ENCODE measurements around the gene TNFRSF19. TPM values are rescaled to one million over a fixed set of nuclear protein-coding genes. Genes with fewer than 3 reads are reported as not detected.
A peak's percentile ranks its signal among the peaks of the same experiment; 100 is the strongest.
"Not testable (repeated sequence)": the region's sequence is repeated elsewhere in the genome, so short reads cannot be mapped to it uniquely, and the experiment has no call there.

The TNFRSF19 gene
- total and polyA plus RNA-seq, 10 of the 15 experiments (the other 5 are each of a cell fraction or from before 2014, with no cell fraction given) = 16.4 to 46.2 (median 35.4) TPM

- H3K27me3 ChIP-seq (replicated peaks in 1 of 2; ENCODE audit: control insufficient read depth in 2 of 2, insufficient read depth in 2 of 2, low read length in 1 of 2); H3K79me2 ChIP-seq (ENCODE audit: control insufficient read depth, insufficient read depth, low read length); CTCF ChIA-PET; H2AFZ ChIP-seq (ENCODE audit: control insufficient read depth, low read depth, low read length); H3K36me3 ChIP-seq (ENCODE audit: control insufficient read depth in 2 of 2, insufficient read depth in 2 of 2, low read length in 1 of 2); H3K27ac ChIP-seq (ENCODE audit: control insufficient read depth, insufficient read depth); H3K9ac ChIP-seq (ENCODE audit: control insufficient read depth, insufficient read depth, low read length); H3K4me2 ChIP-seq (ENCODE audit: control insufficient read depth, insufficient read depth); H3K9me3 ChIP-seq (replicated peaks; ENCODE audit: control insufficient read depth, insufficient read depth, low read length); intact Hi-C loops (cut with micrococcal nuclease; ENCODE audit: unreplicated experiment); H4K20me1 ChIP-seq (ENCODE audit: control insufficient read depth, insufficient read depth); POLR2A ChIA-PET; DNase-seq (ENCODE audit: low read depth, low spot score); H3K4me3 ChIP-seq; ATAC-seq; BruUV-seq (replicated peaks); H3K4me1 ChIP-seq (ENCODE audit: control insufficient read depth, insufficient read depth, low read length); SMC1A ChIA-PET (ENCODE audit: uncharacterized antibody, unreplicated experiment); FAIRE-seq; in situ Hi-C loops (cut with MboI): not testable (repeated sequence)
- 74% methylated on average over 18 of the region's 24 CpGs for WGBS (ENCODE audit: insufficient coverage, insufficient replicate concordance, low lambda C conversion rate, missing lambda C conversion rate)
- RAD21 ChIA-PET (ENCODE audit: unreplicated experiment) = interaction anchor here (0.6 kb wide), 1 partner anchor 27 kb away, joined by 4 read pairs; no protein-coding TSS in a partner anchor
Observed at GRCh38 chr13:23677679-23678288, 107.6 kb downstream of the TNFRSF19 start.

GRCh38 chr13:23678795-23679194 is 108.6 kb downstream of the TNFRSF19 start:
- BruUV-seq (replicated peaks) = no TSS peak
- CTCF ChIA-PET = no interaction called here
- Histone ChIP-seq H3K27ac (ENCODE audit: control insufficient read depth, insufficient read depth) (no peak overlapping the region), H3K36me3 (ENCODE audit: control insufficient read depth in 2 of 2, insufficient read depth in 2 of 2, low read length in 1 of 2) (peaks cover 0 to 3% of the 10 kb centered on the region in 2 experiments; a peak in 1 of 4 replicates), H3K9ac (ENCODE audit: control insufficient read depth, insufficient read depth, low read length) (no peak overlapping the region), H4K20me1 (ENCODE audit: control insufficient read depth, insufficient read depth) (no peaks in the 10 kb centered on the region), H2AFZ (ENCODE audit: control insufficient read depth, low read depth, low read length) (no peak overlapping the region), H3K9me3 (replicated peaks; ENCODE audit: control insufficient read depth, insufficient read depth, low read length) (no peaks in the 10 kb centered on the region; the same call in 2 of the 3 replicates), H3K4me3 (no peak overlapping the region), H3K27me3 (replicated peaks in 1 of 2; ENCODE audit: control insufficient read depth in 2 of 2, insufficient read depth in 2 of 2, low read length in 1 of 2) (no peaks in the 10 kb centered on the region), H3K4me2 (ENCODE audit: control insufficient read depth, insufficient read depth) (0 out of 2 replicates have a peak overlapping the region, but pooled peaks have one; percentile 13), H3K4me1 (ENCODE audit: control insufficient read depth, insufficient read depth, low read length) (peaks cover 4% of the 10 kb centered on the region; the same call in 1 of the 2 replicates), H3K79me2 (ENCODE audit: control insufficient read depth, insufficient read depth, low read length) (no peaks in the 10 kb centered on the region)
- SMC1A ChIA-PET (ENCODE audit: uncharacterized antibody, unreplicated experiment) = interaction anchor here (1.0 kb wide), 2 partner anchors 10 to 83 kb away, joined by 3 to 4 read pairs; no protein-coding TSS in a partner anchor
- 36% methylated on average over 2 of the region's 2 CpGs for WGBS (ENCODE audit: insufficient coverage, insufficient replicate concordance, low lambda C conversion rate, missing lambda C conversion rate)
- ATAC-seq (peak; percentile 86), DNase-seq (ENCODE audit: low read depth, low spot score) (no peak), FAIRE-seq (no peak)
- intact Hi-C loops (cut with micrococcal nuclease; ENCODE audit: unreplicated experiment) (no loop called here), in situ Hi-C loops (cut with MboI) (no loop called here)
- RAD21 ChIA-PET (ENCODE audit: unreplicated experiment) = no interaction called here
- TF ChIP-seq NRF1 (conservative IDR thresholded peaks at IDR 0.05; ENCODE audit: low read depth, low read length) (no peak), E2F8 (IDR thresholded peaks at IDR 0.05; ENCODE audit: low read depth, partially characterized antibody) (no peak), BACH1 (IDR thresholded peaks at IDR 0.05; ENCODE audit: borderline replicate concordance) (peak; percentile 38; the same call in 1 of the 2 replicates)
- POLR2A ChIA-PET = interaction anchor here (0.7 to 1.4 kb wide), 2 partner anchors 9 to 10 kb away, joined by 5 to 9 read pairs; no protein-coding TSS in a partner anchor

Measured in GM12878 (cell line).